ENCODE measurements around the gene MMP15.
A peak's percentile ranks its signal among the peaks of the same experiment; 100 is the strongest.

Gene MMP15

GRCh38 chr16:57988929-57989328 is 36.6 kb upstream of the MMP15 start:
- H2AFZ ChIP-seq (ENCODE audit: low read depth, low read length), result no peak overlapping the region
- no peak overlapping the region for H3K4me3 ChIP-seq (ENCODE audit: low read length)
- H3K36me3 ChIP-seq (ENCODE audit: insufficient read depth, low read length), result no peaks in the 10 kb centered on the region
- H3K4me1 ChIP-seq (ENCODE audit: insufficient read depth, low read length), result peaks cover 7% of the 10 kb centered on the region
- H3K27me3 ChIP-seq (ENCODE audit: insufficient read depth, low read length), result peaks cover 41% of the 10 kb centered on the region
- H3K9me3 ChIP-seq (ENCODE audit: low read length), result no peaks in the 10 kb centered on the region

GRCh38 chr16:57991551-57992059 is 33.9 kb upstream of the MMP15 start:
- H3K27me3 ChIP-seq (ENCODE audit: insufficient read depth, low read length), result peaks cover 19% of the 10 kb centered on the region
- H3K36me3 ChIP-seq (ENCODE audit: insufficient read depth, low read length), result peaks cover 21% of the 10 kb centered on the region
- H3K4me3 ChIP-seq (ENCODE audit: low read length), result no peak overlapping the region
- H2AFZ ChIP-seq (ENCODE audit: low read depth, low read length), result no peak overlapping the region
- H3K4me1 ChIP-seq (ENCODE audit: insufficient read depth, low read length), result no peaks in the 10 kb centered on the region
- no peaks in the 10 kb centered on the region for H3K9me3 ChIP-seq (ENCODE audit: low read length)

- no peaks in the 10 kb centered on the region for H3K4me1 ChIP-seq (ENCODE audit: insufficient read depth, low read length)
- H3K4me3 ChIP-seq (ENCODE audit: low read length), result no peak overlapping the region
- peaks cover 18% of the 10 kb centered on the region for H3K27me3 ChIP-seq (ENCODE audit: insufficient read depth, low read length)
- H3K9me3 ChIP-seq (ENCODE audit: low read length), result no peaks in the 10 kb centered on the region
- no peak overlapping the region for H2AFZ ChIP-seq (ENCODE audit: low read depth, low read length)
- peaks cover 26% of the 10 kb centered on the region for H3K36me3 ChIP-seq (ENCODE audit: insufficient read depth, low read length)
Observed at GRCh38 chr16:57992084-57992483, 33.5 kb upstream of the MMP15 start.

GRCh38 chr16:57993438-57993837 is 32.1 kb upstream of the MMP15 start:
- no peak overlapping the region for H2AFZ ChIP-seq (ENCODE audit: low read depth, low read length)
- H3K4me1 ChIP-seq (ENCODE audit: insufficient read depth, low read length), result no peaks in the 10 kb centered on the region
- H3K9me3 ChIP-seq (ENCODE audit: low read length), result no peaks in the 10 kb centered on the region
- peaks cover 36% of the 10 kb centered on the region for H3K36me3 ChIP-seq (ENCODE audit: insufficient read depth, low read length)
- H3K27me3 ChIP-seq (ENCODE audit: insufficient read depth, low read length), result peaks cover 7% of the 10 kb centered on the region
- H3K4me3 ChIP-seq (ENCODE audit: low read length), result no peak overlapping the region

- Histone ChIP-seq H3K4me1 (ENCODE audit: insufficient read depth, low read length) (peaks cover 3% of the 10 kb centered on the region), H2AFZ (ENCODE audit: low read depth, low read length) (no peak overlapping the region), H3K4me3 (ENCODE audit: low read length) (no peak overlapping the region), H3K27me3 (ENCODE audit: insufficient read depth, low read length) (peaks cover 2% of the 10 kb centered on the region), H3K36me3 (ENCODE audit: insufficient read depth, low read length) (peaks cover 36% of the 10 kb centered on the region), H3K9me3 (ENCODE audit: low read length) (no peaks in the 10 kb centered on the region)
Observed at GRCh38 chr16:57993897-57994296, 31.7 kb upstream of the MMP15 start.

GRCh38 chr16:57994361-57994760 is 31.2 kb upstream of the MMP15 start:
- Histone ChIP-seq H3K9me3 (ENCODE audit: low read length) (no peaks in the 10 kb centered on the region), H2AFZ (ENCODE audit: low read depth, low read length) (no peak overlapping the region), H3K27me3 (ENCODE audit: insufficient read depth, low read length) (no peaks in the 10 kb centered on the region), H3K4me3 (ENCODE audit: low read length) (no peak overlapping the region), H3K4me1 (ENCODE audit: insufficient read depth, low read length) (peaks cover 7% of the 10 kb centered on the region), H3K36me3 (ENCODE audit: insufficient read depth, low read length) (peaks cover 36% of the 10 kb centered on the region)

- no peak overlapping the region for H3K4me3 ChIP-seq (ENCODE audit: low read length)
Observed at GRCh38 chr16:57994778-57995177, 30.8 kb upstream of the MMP15 start.

GRCh38 chr16:57995721-57996405 is 29.7 kb upstream of the MMP15 start:
- no peaks in the 10 kb centered on the region for H3K9me3 ChIP-seq (ENCODE audit: low read length)
- H3K4me1 ChIP-seq (ENCODE audit: insufficient read depth, low read length), result peaks cover 13% of the 10 kb centered on the region
- H3K36me3 ChIP-seq (ENCODE audit: insufficient read depth, low read length), result peaks cover 36% of the 10 kb centered on the region
- H2AFZ ChIP-seq (ENCODE audit: low read depth, low read length), result no peak overlapping the region
- H3K4me3 ChIP-seq (ENCODE audit: low read length), result no peak overlapping the region
- no peaks in the 10 kb centered on the region for H3K27me3 ChIP-seq (ENCODE audit: insufficient read depth, low read length)

More at GRCh38 chr16:57994778-57995177, 30.8 kb upstream of the MMP15 start:
- Histone ChIP-seq H3K9me3 (ENCODE audit: low read length) (no peaks in the 10 kb centered on the region), H3K4me1 (ENCODE audit: insufficient read depth, low read length) (peaks cover 11% of the 10 kb centered on the region), H3K36me3 (ENCODE audit: insufficient read depth, low read length) (peaks cover 36% of the 10 kb centered on the region), H3K27me3 (ENCODE audit: insufficient read depth, low read length) (no peaks in the 10 kb centered on the region), H2AFZ (ENCODE audit: low read depth, low read length) (no peak overlapping the region)

- Histone ChIP-seq H3K36me3 (ENCODE audit: insufficient read depth, low read length) (peaks cover 36% of the 10 kb centered on the region), H3K27me3 (ENCODE audit: insufficient read depth, low read length) (no peaks in the 10 kb centered on the region), H2AFZ (ENCODE audit: low read depth, low read length) (no peak overlapping the region), H3K4me1 (ENCODE audit: insufficient read depth, low read length) (peaks cover 15% of the 10 kb centered on the region), H3K9me3 (ENCODE audit: low read length) (no peaks in the 10 kb centered on the region), H3K4me3 (ENCODE audit: low read length) (no peak overlapping the region)
Observed at GRCh38 chr16:57996406-57997175, 29.0 kb upstream of the MMP15 start.

- Histone ChIP-seq H2AFZ (ENCODE audit: low read depth, low read length) (no peak overlapping the region), H3K36me3 (ENCODE audit: insufficient read depth, low read length) (peaks cover 36% of the 10 kb centered on the region), H3K4me1 (ENCODE audit: insufficient read depth, low read length) (peaks cover 19% of the 10 kb centered on the region), H3K27me3 (ENCODE audit: insufficient read depth, low read length) (no peaks in the 10 kb centered on the region), H3K9me3 (ENCODE audit: low read length) (no peaks in the 10 kb centered on the region), H3K4me3 (ENCODE audit: low read length) (no peak overlapping the region)
Observed at GRCh38 chr16:57997176-57997527, 28.4 kb upstream of the MMP15 start.

GRCh38 chr16:57997528-57998265 is 27.9 kb upstream of the MMP15 start:
- H2AFZ ChIP-seq (ENCODE audit: low read depth, low read length), result no peak overlapping the region
- H3K9me3 ChIP-seq (ENCODE audit: low read length), result no peaks in the 10 kb centered on the region
- H3K36me3 ChIP-seq (ENCODE audit: insufficient read depth, low read length), result peaks cover 41% of the 10 kb centered on the region
- H3K4me1 ChIP-seq (ENCODE audit: insufficient read depth, low read length), result peaks cover 21% of the 10 kb centered on the region
- H3K27me3 ChIP-seq (ENCODE audit: insufficient read depth, low read length), result no peaks in the 10 kb centered on the region
- no peak overlapping the region for H3K4me3 ChIP-seq (ENCODE audit: low read length)

- peaks cover 23% of the 10 kb centered on the region for H3K4me1 ChIP-seq (ENCODE audit: insufficient read depth, low read length)
- no peak overlapping the region for H3K4me3 ChIP-seq (ENCODE audit: low read length)
- no peak overlapping the region for H2AFZ ChIP-seq (ENCODE audit: low read depth, low read length)
- no peaks in the 10 kb centered on the region for H3K27me3 ChIP-seq (ENCODE audit: insufficient read depth, low read length)
- no peaks in the 10 kb centered on the region for H3K9me3 ChIP-seq (ENCODE audit: low read length)
- H3K36me3 ChIP-seq (ENCODE audit: insufficient read depth, low read length), result peaks cover 48% of the 10 kb centered on the region
Observed at GRCh38 chr16:57998486-57998885, 27.1 kb upstream of the MMP15 start.

GRCh38 chr16:57998992-57999365 is 26.6 kb upstream of the MMP15 start:
- Histone ChIP-seq H3K4me3 (ENCODE audit: low read length) (peak overlapping the region; percentile 66), H3K27me3 (ENCODE audit: insufficient read depth, low read length) (no peaks in the 10 kb centered on the region), H3K9me3 (ENCODE audit: low read length) (no peaks in the 10 kb centered on the region), H2AFZ (ENCODE audit: low read depth, low read length) (no peak overlapping the region), H3K4me1 (ENCODE audit: insufficient read depth, low read length) (peaks cover 23% of the 10 kb centered on the region), H3K36me3 (ENCODE audit: insufficient read depth, low read length) (peaks cover 51% of the 10 kb centered on the region)

Data from neuron (in vitro differentiated cells).